K562 (cell line): Measurements from ENCODE around the gene SRPK1. TPM values are rescaled to one million over a fixed set of nuclear protein-coding genes. Genes with fewer than 3 reads are reported as not detected.

Experiments used
- ETS2 ChIP-seq: IDR thresholded peaks from 2 replicates; pipeline ENCODE4 v1.6.1; 2016; ENCODE audit warnings: borderline replicate concordance, missing genetic modification characterization, mild to moderate bottlenecking, moderate library complexity, missing compliant biosample characterization; ENCODE audit not compliant: poor library complexity, severe bottlenecking
- FIP1L1 ChIP-seq: fragments of 200-400 bp; formaldehyde crosslinking; IDR thresholded peaks from 2 replicates; pipeline ENCODE4 v1.6.1; 2018; ENCODE audit warnings: mild to moderate bottlenecking, low read depth, low read length; ENCODE audit not compliant: poor library complexity, severe bottlenecking
- FOXJ2 ChIP-seq: fragments of 200-800 bp; sonication (Bioruptor generic); IDR thresholded peaks from 2 replicates; pipeline ENCODE4 v1.6.1; 2016; ENCODE audit warnings: missing genetic modification characterization, missing compliant biosample characterization
- GABPB2 ChIP-seq: fragments of 250-450 bp; sonication (Bioruptor Pico); conservative IDR thresholded peaks from 2 replicates; pipeline ENCODE4 v1.5.1; 2021; ENCODE audit warnings: mild to moderate bottlenecking
- HDAC6 ChIP-seq: IDR thresholded peaks from 2 replicates; pipeline ENCODE4 v1.6.1; 2012; ENCODE audit warnings: low read depth, mild to moderate bottlenecking, control low read depth, inconsistent platforms, low read length, moderate library complexity
- MBD2 ChIP-seq: sonication (generic); IDR thresholded peaks from 2 replicates; pipeline ENCODE4 v1.6.1; 2016; ENCODE audit warnings: low read depth, borderline replicate concordance
- RBM17 ChIP-seq: fragments of 200-400 bp; formaldehyde crosslinking; IDR thresholded peaks from 2 replicates; pipeline ENCODE4 v1.6.1; 2017; ENCODE audit warnings: low read depth, mild to moderate bottlenecking, low read length, borderline replicate concordance
- SIX5 ChIP-seq, 2 experiments: IDR thresholded peaks; 2 replicates each; pipeline ENCODE4 v1.6.1; 2011; ENCODE audit warnings: low read length in 2 of 2, borderline replicate concordance in 1 of 2, low read depth in 1 of 2, mild to moderate bottlenecking in 1 of 2, moderate library complexity in 1 of 2; ENCODE audit not compliant: insufficient read depth in 1 of 2
- SRSF3 ChIP-seq: fragments of 200-400 bp; formaldehyde crosslinking; IDR thresholded peaks from 2 replicates; pipeline ENCODE4 v1.6.1; 2016; ENCODE audit warnings: mild to moderate bottlenecking, low read length, moderate library complexity; ENCODE audit not compliant: insufficient read depth
- ZNF311 ChIP-seq: fragments of 250-450 bp; sonication (Bioruptor Pico); IDR thresholded peaks from 2 replicates; pipeline ENCODE4 v1.4.0; 2020; ENCODE audit warnings: mild to moderate bottlenecking, moderate library complexity
- ZNF408 ChIP-seq: fragments of 250-450 bp; sonication (Bioruptor Pico); IDR thresholded peaks from 2 replicates; pipeline ENCODE4 v1.4.0; 2020; ENCODE audit warnings: low read depth, mild to moderate bottlenecking, moderate library complexity
- ZNF699 ChIP-seq: fragments of 250-450 bp; sonication (Bioruptor Pico); IDR thresholded peaks from 2 replicates; pipeline ENCODE4 v1.8.0; 2021; ENCODE audit warnings: mild to moderate bottlenecking, moderate library complexity; ENCODE audit not compliant: insufficient replicate concordance
- polyA plus RNA-seq, 8 experiments: library from polyadenylated mRNA; depleted of rRNA in 4 of 8; stranded (reverse) in 5 of 8; unstranded in 3 of 8; fragments of >200 nt; fragmentation: Nextera tagmentation in 2 of 8; fragmentation: Illumina TruSeq in 1 of 8; extraction: Ambion mirVana in 2 of 8; extraction: Trizol in 1 of 8; gene quantifications; 2 replicates each; pipeline versions ENCODE4 v1.2.1 to v1.2.3, GENCODE V29; 2011 to 2014; ENCODE audit warnings: inconsistent platforms in 1 of 8, missing spikeins in 1 of 8
- total RNA-seq, 7 experiments: library from RNA; depleted of rRNA in 6 of 7; stranded (reverse); fragments of >200 nt in 6 of 7; fragmentation: Illumina TruSeq in 2 of 7; extraction: Trizol in 2 of 7; gene quantifications; 2 replicates each; pipeline versions ENCODE4 v1.2.1 to v1.2.3, GENCODE V29; 2011 to 2021; ENCODE audit warnings: low replicate concordance in 1 of 7
- TF ChIP-seq, protein P1 (sequence below), 2 experiments: fragments of 450-650 bp in 1 of 2; sonication (generic) in 1 of 2; formaldehyde crosslinking; conservative IDR thresholded peaks; 2 replicates each; pipeline versions ENCODE4 v1.4.0 to v1.8.1; 2020 to 2022; ENCODE audit warnings: mild to moderate bottlenecking in 1 of 2, missing genetic modification reagents in 1 of 2
- TF ChIP-seq, protein P2 (sequence below): fragments of 250-450 bp; sonication (Bioruptor Pico); IDR thresholded peaks from 2 replicates; pipeline ENCODE4 v1.5.0; 2020; ENCODE audit warnings: mild to moderate bottlenecking
- TF ChIP-seq, protein P3 (sequence below): sonication (generic); formaldehyde crosslinking; IDR thresholded peaks from 2 replicates; pipeline ENCODE4 v1.8.0; 2022; ENCODE audit warnings: mild to moderate bottlenecking, missing genetic modification reagents
- TF ChIP-seq, protein P4 (sequence below): fragments of 250-450 bp; sonication (Bioruptor Pico); IDR thresholded peaks from 2 replicates; pipeline ENCODE4 v1.8.0; 2021; ENCODE audit warnings: mild to moderate bottlenecking, moderate library complexity
- TF ChIP-seq, protein P5 (sequence below): fragments of 250-450 bp; sonication (Bioruptor Pico); IDR thresholded peaks from 2 replicates; pipeline ENCODE4 v1.9.0; 2021; ENCODE audit warnings: mild to moderate bottlenecking, inconsistent platforms
- TF ChIP-seq, protein P6 (sequence below): sonication (generic); formaldehyde crosslinking; IDR thresholded peaks from 2 replicates; pipeline ENCODE4 v1.9.0; 2022; ENCODE audit warnings: mild to moderate bottlenecking, missing genetic modification reagents

Gene SRPK1
- total and polyA plus RNA-seq, 9 of the 15 experiments (the other 6 are each of a cell fraction or from before 2014, with no cell fraction given): 99.6 to 185 (median 159) TPM

DNA sequence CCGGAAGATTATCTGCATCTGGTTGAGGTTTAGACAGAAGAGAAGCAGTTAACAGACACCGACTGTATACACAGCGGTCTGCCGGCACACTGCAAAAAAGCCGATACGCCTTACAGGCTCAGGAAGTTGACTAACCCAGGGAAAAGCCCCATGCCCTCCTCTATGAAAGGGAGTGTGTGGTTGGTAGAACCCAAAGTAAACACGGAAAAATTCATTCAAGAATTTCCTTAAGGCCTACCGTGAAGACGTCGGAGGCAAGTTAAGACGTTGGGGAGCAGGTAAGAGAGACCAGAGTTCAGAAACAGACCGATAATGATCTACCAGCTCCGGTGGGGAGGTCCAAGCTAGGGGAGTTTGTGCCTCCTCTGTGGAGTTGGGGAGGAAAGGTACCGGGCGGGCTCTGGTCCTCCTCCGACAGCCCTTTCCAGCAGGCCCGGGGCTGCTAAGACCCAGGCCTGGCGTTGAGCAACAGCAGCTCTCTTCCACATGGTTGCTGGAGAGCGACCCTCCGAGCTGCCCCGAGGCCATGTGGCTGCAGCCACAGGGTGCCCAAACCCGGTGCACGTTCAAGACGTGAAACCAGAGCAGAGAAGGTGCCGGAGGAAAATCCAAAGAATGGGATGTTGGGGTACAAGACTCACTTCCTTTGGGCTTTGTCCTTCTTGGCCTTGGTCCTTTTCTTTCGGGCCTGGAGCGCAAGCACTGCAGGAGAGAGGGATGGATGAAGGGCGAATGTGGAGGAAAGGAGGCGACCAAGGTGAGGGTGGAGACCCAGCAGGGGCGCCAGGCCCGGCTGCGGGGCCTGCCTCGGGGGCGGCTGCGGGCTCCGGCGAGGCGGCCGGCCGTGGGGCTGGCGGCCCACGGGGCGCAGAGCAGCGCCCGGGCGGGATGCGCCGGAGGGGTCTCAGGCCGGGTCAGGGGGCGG lies 809 bp downstream of the SRPK1 start (continued):
- no peak for TF ChIP-seq FIP1L1
- TF ChIP-seq, protein P1, sequence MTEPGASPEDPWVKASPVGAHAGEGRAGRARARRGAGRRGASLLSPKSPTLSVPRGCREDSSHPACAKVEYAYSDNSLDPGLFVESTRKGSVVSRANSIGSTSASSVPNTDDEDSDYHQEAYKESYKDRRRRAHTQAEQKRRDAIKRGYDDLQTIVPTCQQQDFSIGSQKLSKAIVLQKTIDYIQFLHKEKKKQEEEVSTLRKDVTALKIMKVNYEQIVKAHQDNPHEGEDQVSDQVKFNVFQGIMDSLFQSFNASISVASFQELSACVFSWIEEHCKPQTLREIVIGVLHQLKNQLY (CRISPR knock-in tag; conservative IDR thresholded peaks at IDR 0.05): no peak
- no peak for TF ChIP-seq HDAC6
- TF ChIP-seq MBD2: no peak
- TF ChIP-seq ZNF408 (CRISPR knock-in tag): no peak
- TF ChIP-seq SIX5 (IDR thresholded peaks at IDR 0.05; ENCODE audit: borderline replicate concordance in 1 of 2, insufficient read depth in 1 of 2, low read depth in 1 of 2, low read length in 2 of 2): no peak
- no peak for TF ChIP-seq ZNF699 (CRISPR knock-in tag)
- TF ChIP-seq, protein P2, sequence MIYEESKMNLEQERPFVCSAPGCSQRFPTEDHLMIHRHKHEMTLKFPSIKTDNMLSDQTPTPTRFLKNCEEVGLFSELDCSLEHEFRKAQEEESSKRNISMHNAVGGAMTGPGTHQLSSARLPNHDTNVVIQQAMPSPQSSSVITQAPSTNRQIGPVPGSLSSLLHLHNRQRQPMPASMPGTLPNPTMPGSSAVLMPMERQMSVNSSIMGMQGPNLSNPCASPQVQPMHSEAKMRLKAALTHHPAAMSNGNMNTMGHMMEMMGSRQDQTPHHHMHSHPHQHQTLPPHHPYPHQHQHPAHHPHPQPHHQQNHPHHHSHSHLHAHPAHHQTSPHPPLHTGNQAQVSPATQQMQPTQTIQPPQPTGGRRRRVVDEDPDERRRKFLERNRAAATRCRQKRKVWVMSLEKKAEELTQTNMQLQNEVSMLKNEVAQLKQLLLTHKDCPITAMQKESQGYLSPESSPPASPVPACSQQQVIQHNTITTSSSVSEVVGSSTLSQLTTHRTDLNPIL (CRISPR knock-in tag): no peak
- TF ChIP-seq, protein P3, sequence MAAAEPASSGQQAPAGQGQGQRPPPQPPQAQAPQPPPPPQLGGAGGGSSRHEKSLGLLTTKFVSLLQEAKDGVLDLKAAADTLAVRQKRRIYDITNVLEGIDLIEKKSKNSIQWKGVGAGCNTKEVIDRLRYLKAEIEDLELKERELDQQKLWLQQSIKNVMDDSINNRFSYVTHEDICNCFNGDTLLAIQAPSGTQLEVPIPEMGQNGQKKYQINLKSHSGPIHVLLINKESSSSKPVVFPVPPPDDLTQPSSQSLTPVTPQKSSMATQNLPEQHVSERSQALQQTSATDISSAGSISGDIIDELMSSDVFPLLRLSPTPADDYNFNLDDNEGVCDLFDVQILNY (CRISPR knock-in tag): no peak
- 0 out of 2 replicates have a peak, but pooled peaks have one; percentile 37 for TF ChIP-seq FOXJ2
- TF ChIP-seq, protein P4, sequence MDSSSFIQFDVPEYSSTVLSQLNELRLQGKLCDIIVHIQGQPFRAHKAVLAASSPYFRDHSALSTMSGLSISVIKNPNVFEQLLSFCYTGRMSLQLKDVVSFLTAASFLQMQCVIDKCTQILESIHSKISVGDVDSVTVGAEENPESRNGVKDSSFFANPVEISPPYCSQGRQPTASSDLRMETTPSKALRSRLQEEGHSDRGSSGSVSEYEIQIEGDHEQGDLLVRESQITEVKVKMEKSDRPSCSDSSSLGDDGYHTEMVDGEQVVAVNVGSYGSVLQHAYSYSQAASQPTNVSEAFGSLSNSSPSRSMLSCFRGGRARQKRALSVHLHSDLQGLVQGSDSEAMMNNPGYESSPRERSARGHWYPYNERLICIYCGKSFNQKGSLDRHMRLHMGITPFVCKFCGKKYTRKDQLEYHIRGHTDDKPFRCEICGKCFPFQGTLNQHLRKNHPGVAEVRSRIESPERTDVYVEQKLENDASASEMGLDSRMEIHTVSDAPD (CRISPR knock-in tag): no peak
- TF ChIP-seq ZNF311 (CRISPR knock-in tag): no peak
- no peak for TF ChIP-seq GABPB2 (CRISPR knock-in tag)
- TF ChIP-seq RBM17: no peak
- TF ChIP-seq, protein P5, sequence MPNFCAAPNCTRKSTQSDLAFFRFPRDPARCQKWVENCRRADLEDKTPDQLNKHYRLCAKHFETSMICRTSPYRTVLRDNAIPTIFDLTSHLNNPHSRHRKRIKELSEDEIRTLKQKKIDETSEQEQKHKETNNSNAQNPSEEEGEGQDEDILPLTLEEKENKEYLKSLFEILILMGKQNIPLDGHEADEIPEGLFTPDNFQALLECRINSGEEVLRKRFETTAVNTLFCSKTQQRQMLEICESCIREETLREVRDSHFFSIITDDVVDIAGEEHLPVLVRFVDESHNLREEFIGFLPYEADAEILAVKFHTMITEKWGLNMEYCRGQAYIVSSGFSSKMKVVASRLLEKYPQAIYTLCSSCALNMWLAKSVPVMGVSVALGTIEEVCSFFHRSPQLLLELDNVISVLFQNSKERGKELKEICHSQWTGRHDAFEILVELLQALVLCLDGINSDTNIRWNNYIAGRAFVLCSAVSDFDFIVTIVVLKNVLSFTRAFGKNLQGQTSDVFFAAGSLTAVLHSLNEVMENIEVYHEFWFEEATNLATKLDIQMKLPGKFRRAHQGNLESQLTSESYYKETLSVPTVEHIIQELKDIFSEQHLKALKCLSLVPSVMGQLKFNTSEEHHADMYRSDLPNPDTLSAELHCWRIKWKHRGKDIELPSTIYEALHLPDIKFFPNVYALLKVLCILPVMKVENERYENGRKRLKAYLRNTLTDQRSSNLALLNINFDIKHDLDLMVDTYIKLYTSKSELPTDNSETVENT (CRISPR knock-in tag): peak; percentile 68; the same call in 1 of the 2 replicates
- no peak for TF ChIP-seq SRSF3
- TF ChIP-seq, protein P6, sequence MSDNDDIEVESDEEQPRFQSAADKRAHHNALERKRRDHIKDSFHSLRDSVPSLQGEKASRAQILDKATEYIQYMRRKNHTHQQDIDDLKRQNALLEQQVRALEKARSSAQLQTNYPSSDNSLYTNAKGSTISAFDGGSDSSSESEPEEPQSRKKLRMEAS (CRISPR knock-in tag): peak; percentile 50; the same call in 1 of the 2 replicates
- no peak for TF ChIP-seq ETS2 (tag)
